ENCODE measurements around the gene USP40. TPM values are rescaled to one million over a fixed set of nuclear protein-coding genes. Genes with fewer than 3 reads are reported as not detected.

Gene USP40
- total RNA-seq, 4 donors from 2014 or later: 41.7 to 68.0 (median 54.2) TPM

DNA sequence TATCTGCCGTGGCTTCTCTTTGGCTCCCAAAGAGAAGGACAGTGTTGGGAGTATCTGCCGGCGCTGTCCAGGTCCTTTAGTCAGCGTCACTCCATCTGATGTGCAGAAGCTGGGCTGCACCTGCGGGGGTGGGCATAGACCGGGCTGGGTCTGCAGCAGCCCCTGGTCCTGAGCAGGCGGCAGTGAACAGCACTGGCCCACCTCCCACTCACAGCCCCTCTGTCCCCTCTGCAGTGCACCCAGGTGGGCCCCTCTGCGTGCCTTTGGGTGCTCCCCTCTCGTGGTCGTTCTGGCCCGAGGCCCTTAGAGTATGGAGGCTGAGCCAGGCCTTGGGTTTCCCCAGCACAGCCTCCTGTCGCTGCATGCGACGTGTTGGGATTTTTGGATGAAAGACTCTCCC, 95.7 kb downstream of the USP40 start:
- TF ChIP-seq, protein P1, sequence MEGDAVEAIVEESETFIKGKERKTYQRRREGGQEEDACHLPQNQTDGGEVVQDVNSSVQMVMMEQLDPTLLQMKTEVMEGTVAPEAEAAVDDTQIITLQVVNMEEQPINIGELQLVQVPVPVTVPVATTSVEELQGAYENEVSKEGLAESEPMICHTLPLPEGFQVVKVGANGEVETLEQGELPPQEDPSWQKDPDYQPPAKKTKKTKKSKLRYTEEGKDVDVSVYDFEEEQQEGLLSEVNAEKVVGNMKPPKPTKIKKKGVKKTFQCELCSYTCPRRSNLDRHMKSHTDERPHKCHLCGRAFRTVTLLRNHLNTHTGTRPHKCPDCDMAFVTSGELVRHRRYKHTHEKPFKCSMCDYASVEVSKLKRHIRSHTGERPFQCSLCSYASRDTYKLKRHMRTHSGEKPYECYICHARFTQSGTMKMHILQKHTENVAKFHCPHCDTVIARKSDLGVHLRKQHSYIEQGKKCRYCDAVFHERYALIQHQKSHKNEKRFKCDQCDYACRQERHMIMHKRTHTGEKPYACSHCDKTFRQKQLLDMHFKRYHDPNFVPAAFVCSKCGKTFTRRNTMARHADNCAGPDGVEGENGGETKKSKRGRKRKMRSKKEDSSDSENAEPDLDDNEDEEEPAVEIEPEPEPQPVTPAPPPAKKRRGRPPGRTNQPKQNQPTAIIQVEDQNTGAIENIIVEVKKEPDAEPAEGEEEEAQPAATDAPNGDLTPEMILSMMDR (IDR thresholded peaks at IDR 0.05): no peak
- TF ChIP-seq POLR2A (IDR thresholded peaks at IDR 0.05) (no peak), EP300 (IDR thresholded peaks at IDR 0.05) (no peak)
- H3K36me3 ChIP-seq: peaks cover 0 to 91% (median 0%) of the 10 kb centered on the region in 3 donors
- no peaks in the 10 kb centered on the region for H3K9me3 ChIP-seq
- DNase-seq (ENCODE audit: low spot score in 2 of 2): peak in 1 of 2 donors; percentile 10
- H3K27me3 ChIP-seq: no peaks in the 10 kb centered on the region
- peaks cover 0 to 19% (median 6%) of the 10 kb centered on the region in 4 donors for H3K4me1 ChIP-seq
- peak overlapping the region in 2 of 4 donors; percentile 77 to 84 for H3K27ac ChIP-seq
- WGBS, 2 donors: 92 to 96% methylated on average over 14 of the region's 14 CpGs
- H3K4me3 ChIP-seq: no peak overlapping the region

DNA sequence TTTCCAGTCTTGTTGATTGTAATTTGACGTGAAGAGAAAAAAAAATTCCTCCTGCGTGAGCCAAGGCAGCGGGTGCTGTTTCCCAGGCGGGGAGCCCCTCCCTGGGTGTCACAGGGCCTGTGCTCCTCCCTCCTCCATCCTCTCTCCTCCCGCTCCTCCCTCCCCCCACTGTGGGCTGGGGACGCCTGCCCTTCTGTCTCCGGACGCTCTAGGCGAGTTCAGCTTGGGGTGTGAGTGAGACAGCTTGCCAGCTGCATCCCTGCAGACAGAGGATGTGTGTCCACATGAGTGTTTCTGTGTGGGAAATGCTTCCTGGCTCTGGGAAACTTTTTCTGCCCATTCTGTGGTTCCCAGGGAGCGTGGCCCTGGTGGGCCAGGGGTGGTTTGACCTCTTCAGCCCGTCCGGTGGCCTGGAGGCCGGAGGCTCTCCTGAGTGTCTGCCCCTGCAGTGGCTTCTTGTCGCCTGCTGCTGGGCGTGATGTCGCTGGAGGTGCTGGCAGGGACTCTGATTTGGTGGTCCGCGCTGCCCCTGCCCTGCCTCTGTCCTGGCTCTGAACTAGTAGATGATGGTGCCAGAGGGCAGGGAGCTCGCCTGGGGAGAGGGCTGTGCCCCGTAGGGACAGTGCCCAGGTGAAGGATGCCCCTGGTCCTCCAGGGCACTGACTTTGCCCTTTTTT, 96.4 kb downstream of the USP40 start:
- TF ChIP-seq, protein P1 (IDR thresholded peaks at IDR 0.05): no peak
- TF ChIP-seq EP300 (IDR thresholded peaks at IDR 0.05): peak in 1 of 2 donors; percentile 29
- peaks cover 0 to 91% (median 0%) of the 10 kb centered on the region in 3 donors for H3K36me3 ChIP-seq
- peak overlapping the region in 1 of 4 donors; percentile 5 for H3K4me3 ChIP-seq
- WGBS, 2 donors: 35 to 59% methylated on average over 11 to 19 of the region's 20 CpGs
- peak overlapping the region in 3 of 4 donors; percentile 8 to 84 (median 77) for H3K27ac ChIP-seq
- H3K4me1 ChIP-seq: peaks cover 0 to 19% (median 6%) of the 10 kb centered on the region in 4 donors
- H3K27me3 ChIP-seq: no peaks in the 10 kb centered on the region
- no peaks in the 10 kb centered on the region for H3K9me3 ChIP-seq
- peak; percentile 25 to 34 for DNase-seq (ENCODE audit: low spot score in 2 of 2)

DNA sequence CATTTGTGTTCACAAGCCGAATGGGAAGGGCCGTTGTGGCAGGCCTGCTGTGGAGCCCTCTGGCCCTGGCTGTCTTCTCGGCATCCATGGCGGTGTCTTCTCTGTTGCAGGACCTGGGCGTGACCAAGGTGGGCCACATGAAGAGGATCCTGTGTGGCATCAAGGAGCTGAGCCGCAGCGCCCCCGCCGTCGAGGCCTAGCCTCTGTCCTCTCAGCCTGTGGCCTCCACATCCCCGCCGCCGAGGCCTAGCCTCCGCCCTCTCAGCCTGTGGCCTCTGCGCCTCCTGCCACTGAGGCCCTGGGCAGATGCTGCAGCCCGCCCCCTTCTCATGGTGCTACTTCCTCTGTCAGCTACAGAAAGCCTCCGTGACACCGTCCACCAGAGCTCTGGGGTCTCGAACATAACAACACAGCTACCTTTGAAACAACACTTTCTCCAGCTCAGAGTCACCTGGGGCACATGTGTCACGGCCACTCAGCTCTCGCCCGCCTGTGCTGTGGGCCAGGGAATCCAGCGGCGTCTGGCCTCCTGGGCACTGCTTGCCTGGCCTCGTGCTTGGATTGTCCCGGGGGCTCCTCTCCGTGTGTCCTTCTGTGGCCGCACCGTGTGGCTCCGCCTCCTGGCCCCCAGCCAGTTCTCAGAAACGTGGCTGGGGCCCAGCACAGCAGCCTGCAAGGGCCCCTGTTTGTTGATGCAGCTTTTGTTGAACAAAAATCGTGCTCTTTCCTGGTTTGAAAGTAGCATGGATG, 97.1 kb downstream of the USP40 start:
- Histone ChIP-seq H3K36me3 (peaks cover 0 to 92% (median 4%) of the 10 kb centered on the region in 3 donors), H3K4me1 (peaks cover 0 to 14% (median 6%) of the 10 kb centered on the region in 4 donors), H3K4me3 (peak overlapping the region in 1 of 4 donors; percentile 5), H3K9me3 (no peaks in the 10 kb centered on the region), H3K27me3 (no peaks in the 10 kb centered on the region), H3K27ac (peak overlapping the region in 2 of 4 donors; percentile 77 to 84)
- TF ChIP-seq, protein P1 (IDR thresholded peaks at IDR 0.05): no peak
- TF ChIP-seq EP300 (IDR thresholded peaks at IDR 0.05) (no peak), POLR2A (IDR thresholded peaks at IDR 0.05) (no peak)
- peak in 1 of 2 donors; percentile 14 for DNase-seq (ENCODE audit: low spot score in 2 of 2)
- 68 to 72% methylated on average over 32 of the region's 32 CpGs for WGBS, 2 donors

DNA sequence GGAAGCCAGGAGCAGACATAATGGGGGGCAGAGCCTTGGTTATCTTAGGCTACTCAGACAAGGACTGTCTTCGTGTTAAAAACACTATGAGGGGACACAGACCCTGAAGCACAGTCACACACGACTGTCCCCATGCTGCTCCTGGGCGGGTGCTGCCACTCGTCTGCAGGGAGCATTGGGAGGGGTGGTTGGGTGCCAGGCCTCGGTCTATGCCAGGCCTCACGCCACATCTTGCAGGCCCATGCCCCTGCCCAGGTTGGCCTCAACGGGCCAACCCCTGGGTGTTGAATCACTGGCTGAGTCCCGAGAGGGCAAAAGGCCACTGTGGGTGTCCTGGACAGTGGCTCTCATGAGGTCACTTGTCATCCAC, 97.9 kb downstream of the USP40 start:
- H3K4me3 ChIP-seq: no peak overlapping the region
- peaks cover 0 to 92% (median 10%) of the 10 kb centered on the region in 3 donors for H3K36me3 ChIP-seq
- no peak overlapping the region for H3K27ac ChIP-seq
- DNase-seq (ENCODE audit: low spot score in 2 of 2): peak in 1 of 2 donors; percentile 7
- 94 to 96% methylated on average over 7 to 8 of the region's 8 CpGs for WGBS, 2 donors
- no peaks in the 10 kb centered on the region for H3K9me3 ChIP-seq
- H3K4me1 ChIP-seq: peaks cover 0 to 14% (median 6%) of the 10 kb centered on the region in 4 donors
- TF ChIP-seq, protein P1 (IDR thresholded peaks at IDR 0.05): no peak
- TF ChIP-seq POLR2A (IDR thresholded peaks at IDR 0.05) (no peak), EP300 (IDR thresholded peaks at IDR 0.05) (no peak)
- H3K27me3 ChIP-seq: no peaks in the 10 kb centered on the region
